Skeletal muscle satellite cell (primary cell): ENCODE measurements around the gene ACOT2.
"Not testable (repeated sequence)": the region's sequence is repeated elsewhere in the genome, so short reads cannot be mapped to it uniquely, and the experiment has no call there.

Experiments
- H3K27me3 ChIP-seq: 2 replicates; pipeline ENCODE4 v1.7.0; 2013; ENCODE audit warnings: low read length; ENCODE audit not compliant: control insufficient read depth, insufficient read depth
- H3K36me3 ChIP-seq: 2 replicates; pipeline ENCODE4 v1.7.0; 2013; ENCODE audit warnings: mild to moderate bottlenecking, control low read depth, low read length; ENCODE audit not compliant: insufficient read depth
- H3K4me1 ChIP-seq: 2 replicates; pipeline ENCODE4 v1.7.0; 2013; ENCODE audit warnings: low read length; ENCODE audit not compliant: control insufficient read depth, insufficient read depth
- H3K4me2 ChIP-seq: 2 replicates; pipeline ENCODE4 v1.7.0; 2013; ENCODE audit warnings: mild to moderate bottlenecking, low read length
- H3K4me3 ChIP-seq: 2 replicates; pipeline ENCODE4 v1.7.0; 2013; ENCODE audit warnings: low read length
- H3K9ac ChIP-seq: 2 replicates; pipeline ENCODE4 v1.7.0; 2013; ENCODE audit warnings: mild to moderate bottlenecking, low read depth, low read length, moderate library complexity
- H3K9me3 ChIP-seq: replicated peaks from 2 replicates; pipeline ENCODE4 v1.7.0; 2013; ENCODE audit warnings: mild to moderate bottlenecking, control low read depth, low read length

Gene ACOT2

DNA sequence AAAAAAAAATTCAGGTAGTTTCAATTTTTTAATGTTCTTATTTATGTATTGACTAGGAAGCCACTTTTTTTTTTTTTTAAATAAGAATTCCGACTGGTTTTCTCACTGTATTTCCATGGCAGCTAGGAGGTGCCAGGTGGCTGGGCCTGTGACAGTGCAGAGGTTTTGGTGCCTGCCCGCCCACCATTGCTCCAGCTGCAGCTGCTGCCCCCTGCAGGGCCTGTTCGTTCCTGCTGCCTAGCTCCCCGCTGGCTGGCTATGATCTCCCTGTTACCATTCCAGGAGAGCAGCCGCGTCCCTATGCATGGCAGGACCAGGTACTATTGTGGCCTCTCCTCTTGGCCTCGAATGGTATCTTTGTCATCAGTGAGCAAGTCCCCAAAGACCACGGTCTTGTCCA, 1.9 kb downstream of the ACOT2 start:
- peak overlapping the region; percentile 10 for H3K4me2 ChIP-seq
- H3K9me3 ChIP-seq, H3K36me3 ChIP-seq, H3K9ac ChIP-seq, H3K27me3 ChIP-seq, H3K4me3 ChIP-seq: not testable (repeated sequence)
- H3K4me1 ChIP-seq: peaks cover 21% of the 10 kb centered on the region

GRCh38 chr14:73573034-73573433, 4.0 kb downstream of the ACOT2 start:
- H3K27me3 ChIP-seq, H3K4me3 ChIP-seq, H3K9me3 ChIP-seq, H3K36me3 ChIP-seq, H3K4me2 ChIP-seq, H3K9ac ChIP-seq: not testable (repeated sequence)
- H3K4me1 ChIP-seq: peaks cover 19% of the 10 kb centered on the region

DNA sequence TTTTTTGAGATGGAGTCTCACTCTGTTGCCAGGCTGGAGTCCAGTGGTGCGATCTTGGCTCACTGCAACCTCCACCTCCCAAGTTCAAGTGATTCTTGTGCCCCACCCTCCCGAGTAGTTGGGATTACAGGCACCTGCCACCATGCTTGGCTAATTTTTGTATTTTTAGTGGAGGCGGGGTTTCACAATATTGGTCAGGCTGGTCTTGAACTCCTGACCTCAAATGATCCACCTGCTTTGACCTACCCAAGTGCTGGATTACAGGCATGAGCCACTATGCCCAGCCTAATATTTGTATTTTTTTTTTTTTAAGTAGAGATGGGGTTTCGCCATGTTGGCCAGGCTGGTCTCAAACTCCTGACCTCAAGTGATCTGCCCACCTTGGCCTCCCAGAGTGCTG, 4.7 kb downstream of the ACOT2 start:
- not testable (repeated sequence) for H3K9me3 ChIP-seq, H3K4me2 ChIP-seq, H3K9ac ChIP-seq, H3K4me3 ChIP-seq, H3K36me3 ChIP-seq, H3K27me3 ChIP-seq
- H3K4me1 ChIP-seq: peaks cover 12% of the 10 kb centered on the region

DNA sequence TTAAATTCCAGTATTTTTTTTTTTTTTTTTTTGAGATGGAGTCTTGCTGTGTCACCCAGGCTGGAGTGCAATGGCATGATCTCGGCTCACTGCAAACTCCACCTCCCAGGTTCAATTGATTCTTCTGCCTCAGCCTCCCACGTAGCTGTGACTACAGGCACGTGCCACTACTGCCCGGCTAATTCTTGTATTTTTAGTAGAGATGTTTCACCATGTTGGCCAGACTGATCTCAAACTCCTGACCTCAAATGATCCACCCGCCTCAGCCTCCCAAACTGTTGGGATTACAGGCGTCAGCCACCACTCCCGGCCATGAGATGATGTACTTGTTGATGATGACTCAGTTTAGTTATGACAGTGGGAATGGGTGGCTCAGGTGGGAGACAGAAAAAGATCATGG, 5.2 kb downstream of the ACOT2 start:
- H3K4me2 ChIP-seq, H3K4me3 ChIP-seq, H3K9me3 ChIP-seq, H3K27me3 ChIP-seq, H3K9ac ChIP-seq, H3K36me3 ChIP-seq, H3K4me1 ChIP-seq: not testable (repeated sequence)

DNA sequence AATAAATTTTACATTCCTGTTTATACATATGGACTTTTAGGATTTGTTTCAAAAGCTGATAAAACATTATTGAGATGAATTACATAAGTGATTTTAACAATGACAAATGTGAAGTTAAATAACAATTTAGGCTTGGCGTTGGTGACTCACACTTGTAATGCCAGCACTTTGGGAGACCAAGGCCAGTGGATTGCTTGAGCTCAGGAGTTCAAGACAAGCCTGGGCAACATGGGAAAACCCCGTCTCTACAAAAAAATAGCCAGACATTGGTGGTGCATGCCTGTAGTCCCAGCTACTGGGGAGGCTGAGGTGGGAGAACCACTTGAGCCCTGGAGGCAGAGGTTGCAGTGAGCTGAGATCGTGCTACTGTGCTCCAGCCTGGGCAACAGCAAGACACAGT, 7.4 kb downstream of the ACOT2 start:
- Histone ChIP-seq H3K4me3 (no peak overlapping the region), H3K4me1 (peaks cover 2% of the 10 kb centered on the region), H3K9me3 (no peaks in the 10 kb centered on the region), H3K4me2 (no peak overlapping the region), H3K9ac (no peak overlapping the region), H3K36me3 (peaks cover 12% of the 10 kb centered on the region), H3K27me3 (no peaks in the 10 kb centered on the region)

DNA sequence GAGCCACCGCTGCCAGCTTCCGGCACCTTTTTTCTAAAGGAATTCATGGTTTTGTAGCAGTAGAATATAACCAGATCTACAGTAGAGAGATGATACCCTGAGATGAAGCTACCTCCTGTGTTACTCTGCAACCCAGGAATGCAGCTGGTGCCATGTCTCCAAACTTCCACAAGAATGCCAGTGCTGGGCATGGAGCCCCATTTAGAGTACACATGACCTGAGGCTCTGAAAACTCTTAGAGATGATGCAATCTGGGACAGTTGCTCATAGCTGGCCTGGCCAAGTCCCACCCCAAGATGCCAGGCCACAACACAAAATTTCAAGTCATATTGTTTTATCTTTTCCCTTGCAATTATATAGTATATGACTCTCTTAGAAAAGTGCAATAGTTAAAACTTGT, 8.2 kb downstream of the ACOT2 start:
- H3K9me3 ChIP-seq, H3K27me3 ChIP-seq, H3K9ac ChIP-seq, H3K4me3 ChIP-seq, H3K4me2 ChIP-seq, H3K4me1 ChIP-seq: not testable (repeated sequence)
- peaks cover 12% of the 10 kb centered on the region for H3K36me3 ChIP-seq

DNA sequence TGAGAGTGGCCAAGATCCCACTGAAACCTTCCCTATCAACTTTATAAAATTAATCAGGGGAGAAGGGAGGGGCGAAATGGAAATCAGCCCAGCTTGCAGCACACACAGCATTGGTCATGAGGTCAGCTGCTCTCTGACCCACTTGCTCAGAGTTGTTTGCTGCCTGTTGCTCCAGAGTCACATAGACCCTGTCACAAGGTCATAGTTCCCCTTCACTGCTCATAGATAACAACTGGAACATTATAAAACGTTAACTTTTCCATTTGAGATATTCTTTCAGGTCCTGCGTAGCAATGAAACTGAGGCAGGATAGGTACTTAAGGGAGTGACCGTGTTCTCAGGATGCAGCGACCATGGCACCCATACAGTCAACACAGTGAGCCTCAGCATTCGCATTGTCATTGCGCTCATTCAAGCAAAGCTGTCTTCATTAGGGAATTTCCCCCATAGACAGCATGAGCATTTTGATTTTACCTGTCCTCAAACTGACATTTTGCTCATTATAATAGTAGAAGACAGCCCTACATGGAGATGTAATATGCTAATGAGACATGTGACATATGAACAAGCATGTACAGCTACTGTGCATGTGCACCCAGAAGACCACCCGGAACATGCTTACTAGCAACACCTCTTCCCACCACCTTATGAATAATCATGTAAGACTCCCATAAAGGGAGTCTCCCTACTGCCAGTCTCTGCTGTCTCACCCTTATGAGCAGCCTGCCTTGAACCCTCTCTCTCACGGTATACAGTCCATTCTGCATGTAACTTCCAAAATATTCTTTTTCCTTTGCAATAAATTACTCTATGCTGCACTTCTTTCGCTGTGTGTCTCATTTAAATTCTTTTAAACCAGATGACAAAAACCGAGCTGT, 13.3 kb downstream of the ACOT2 start:
- not testable (repeated sequence) for H3K36me3 ChIP-seq, H3K4me3 ChIP-seq, H3K9me3 ChIP-seq, H3K27me3 ChIP-seq, H3K9ac ChIP-seq, H3K4me1 ChIP-seq, H3K4me2 ChIP-seq

- no peaks in the 10 kb centered on the region for H3K9me3 ChIP-seq
- H3K27me3 ChIP-seq: no peaks in the 10 kb centered on the region
- H3K36me3 ChIP-seq: no peaks in the 10 kb centered on the region
- H3K4me1 ChIP-seq: peaks cover 10% of the 10 kb centered on the region
- no peak overlapping the region for H3K4me2 ChIP-seq
- H3K9ac ChIP-seq: no peak overlapping the region
- H3K4me3 ChIP-seq: no peak overlapping the region
Observed at GRCh38 chr14:73588695-73589094, 19.7 kb downstream of the ACOT2 start.

DNA sequence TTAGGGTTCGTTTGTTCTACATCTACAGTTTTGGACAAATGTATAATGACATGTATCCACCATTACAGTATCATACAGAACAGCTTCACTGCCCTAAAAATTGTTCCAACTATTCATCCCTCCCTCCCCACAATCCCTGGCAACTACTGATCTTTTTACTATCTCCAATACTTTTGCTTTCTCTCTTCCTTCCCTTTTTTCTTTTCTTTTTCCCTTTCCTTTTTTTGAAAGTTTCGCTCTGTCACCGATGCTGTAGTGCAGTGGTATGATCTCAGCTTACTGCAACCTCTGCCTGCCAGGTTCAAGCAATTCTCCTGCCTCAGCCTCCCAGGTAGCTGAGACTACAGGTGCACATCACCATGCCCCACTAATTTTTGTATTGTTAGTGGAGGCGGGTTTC, 20.1 kb downstream of the ACOT2 start:
- Histone ChIP-seq H3K4me1 (peaks cover 10% of the 10 kb centered on the region), H3K4me2 (no peak overlapping the region), H3K36me3 (no peaks in the 10 kb centered on the region), H3K27me3 (no peaks in the 10 kb centered on the region), H3K9ac (no peak overlapping the region), H3K9me3 (no peaks in the 10 kb centered on the region), H3K4me3 (no peak overlapping the region)

GRCh38 chr14:73590673-73591004, 21.6 kb downstream of the ACOT2 start:
- H3K4me1 ChIP-seq, H3K4me2 ChIP-seq, H3K27me3 ChIP-seq, H3K36me3 ChIP-seq, H3K9ac ChIP-seq, H3K9me3 ChIP-seq, H3K4me3 ChIP-seq: not testable (repeated sequence)

- Histone ChIP-seq H3K4me3 (peak within 1 kb of the TSS; percentile 78), H3K4me2 (peak within 1 kb of the TSS; percentile 89), H3K27me3 (no peaks in the 10 kb centered on the region), H3K9me3 (no peaks in the 10 kb centered on the region), H3K9ac (peak within 1 kb of the TSS; percentile 71), H3K4me1 (peaks cover 10% of the 10 kb centered on the region), H3K36me3 (no peaks in the 10 kb centered on the region)
Observed at GRCh38 chr14:73591690-73592449, 22.9 kb downstream of the ACOT2 start, which contains the start of gene ACOT4. Gene ACOT4, plus strand, starts transcription at chr14:73591873. Its CDS starts 87 bp downstream, at chr14:73591960.

DNA sequence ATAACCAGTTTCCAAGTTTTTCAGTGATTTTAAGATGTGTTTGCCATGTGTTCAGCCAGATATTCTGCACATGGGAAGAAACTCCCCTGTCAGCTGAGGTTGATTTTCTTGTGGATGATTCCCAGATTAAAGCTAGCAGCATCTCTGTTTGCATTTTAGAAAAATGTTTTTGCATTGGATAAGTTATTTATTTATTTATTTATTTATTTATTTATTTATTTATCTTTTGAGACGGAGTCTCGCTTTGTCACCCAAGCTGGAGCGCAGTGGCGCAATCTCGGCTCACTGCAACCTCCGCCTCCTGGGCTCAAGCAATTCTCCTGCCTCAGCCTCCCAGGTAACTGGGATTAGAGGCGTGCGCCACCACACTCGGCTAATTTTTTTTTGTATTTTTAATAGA, 25.5 kb downstream of the ACOT2 start:
- H3K4me2 ChIP-seq: no peak overlapping the region
- H3K4me1 ChIP-seq: peaks cover 10% of the 10 kb centered on the region
- H3K9ac ChIP-seq: no peak overlapping the region
- H3K27me3 ChIP-seq: peaks cover 5% of the 10 kb centered on the region
- H3K36me3 ChIP-seq: no peaks in the 10 kb centered on the region
- no peak overlapping the region for H3K4me3 ChIP-seq
- H3K9me3 ChIP-seq: no peaks in the 10 kb centered on the region
